GM13977 (cell line): ENCODE data around the gene ANO4.
"Not testable (repeated sequence)": the region's sequence is repeated elsewhere in the genome, so short reads cannot be mapped to it uniquely, and the experiment has no call there.

Experiments
- DNase-seq: peaks from one replicate; pipeline ENCODE4 v3.0.0; 2012; ENCODE audit warnings: low spot score
- in situ Hi-C: fragments of 300-500 bp; cut with MboI; formaldehyde crosslinking; loops from one replicate; pipeline ENCODE4 v1.12.0; 2022; ENCODE audit warnings: low sequenced_read_pairs, low pct_unique_long_range_greater_than_20kb, mixed read lengths, inconsistent platforms; ENCODE audit not compliant: unreplicated experiment
- TF ChIP-seq, protein P1 (sequence below): IDR thresholded peaks from 2 replicates; pipeline ENCODE4 v1.5.1; 2012; ENCODE audit warnings: mild to moderate bottlenecking, control low read depth; ENCODE audit not compliant: insufficient read depth; ENCODE audit errors: extremely low read depth, missing control alignments

Gene ANO4

DNA sequence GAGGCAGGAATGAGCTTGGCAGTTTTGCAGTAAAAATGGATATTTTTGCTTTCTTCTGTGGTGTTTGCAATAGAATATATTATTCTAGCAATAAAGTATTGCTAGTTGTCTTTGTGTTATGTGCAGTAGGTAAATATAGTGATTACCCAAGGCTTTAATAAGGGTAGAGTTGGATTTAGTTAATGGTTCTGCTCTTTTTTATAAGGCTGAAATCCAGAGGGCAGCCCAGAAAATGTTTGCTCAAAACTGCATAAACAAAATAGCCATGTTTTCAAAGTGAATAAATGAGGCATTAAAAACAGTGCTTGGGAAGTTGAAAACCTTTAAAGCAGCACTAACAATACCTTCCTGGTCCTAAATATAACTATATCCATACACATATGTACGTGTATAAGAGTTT lies 253.1 kb downstream of the ANO4 start:
- TF ChIP-seq, protein P1, sequence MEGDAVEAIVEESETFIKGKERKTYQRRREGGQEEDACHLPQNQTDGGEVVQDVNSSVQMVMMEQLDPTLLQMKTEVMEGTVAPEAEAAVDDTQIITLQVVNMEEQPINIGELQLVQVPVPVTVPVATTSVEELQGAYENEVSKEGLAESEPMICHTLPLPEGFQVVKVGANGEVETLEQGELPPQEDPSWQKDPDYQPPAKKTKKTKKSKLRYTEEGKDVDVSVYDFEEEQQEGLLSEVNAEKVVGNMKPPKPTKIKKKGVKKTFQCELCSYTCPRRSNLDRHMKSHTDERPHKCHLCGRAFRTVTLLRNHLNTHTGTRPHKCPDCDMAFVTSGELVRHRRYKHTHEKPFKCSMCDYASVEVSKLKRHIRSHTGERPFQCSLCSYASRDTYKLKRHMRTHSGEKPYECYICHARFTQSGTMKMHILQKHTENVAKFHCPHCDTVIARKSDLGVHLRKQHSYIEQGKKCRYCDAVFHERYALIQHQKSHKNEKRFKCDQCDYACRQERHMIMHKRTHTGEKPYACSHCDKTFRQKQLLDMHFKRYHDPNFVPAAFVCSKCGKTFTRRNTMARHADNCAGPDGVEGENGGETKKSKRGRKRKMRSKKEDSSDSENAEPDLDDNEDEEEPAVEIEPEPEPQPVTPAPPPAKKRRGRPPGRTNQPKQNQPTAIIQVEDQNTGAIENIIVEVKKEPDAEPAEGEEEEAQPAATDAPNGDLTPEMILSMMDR: no peak
- in situ Hi-C loops: no loop called here
- no peak for DNase-seq

DNA sequence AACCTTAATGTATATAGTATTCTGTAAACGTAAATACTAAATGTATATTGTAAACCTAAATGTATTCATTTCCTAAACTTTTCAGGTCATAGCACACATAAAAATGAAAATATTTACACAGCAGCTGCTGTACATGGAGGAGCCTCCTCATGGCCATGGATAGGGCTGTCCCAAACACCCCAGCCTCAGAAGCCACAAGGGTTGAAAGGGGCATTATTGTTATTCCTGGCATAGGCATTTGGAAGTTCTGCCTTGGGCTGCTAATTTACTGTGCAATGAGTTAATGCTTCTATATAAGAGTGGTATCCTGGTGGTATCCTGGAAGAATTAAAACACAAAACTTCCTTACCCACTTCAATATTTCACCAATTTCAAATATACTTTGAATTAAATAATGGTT lies 256.1 kb downstream of the ANO4 start:
- DNase-seq: no peak
- in situ Hi-C loops: no loop called here
- TF ChIP-seq, protein P1: no peak

DNA sequence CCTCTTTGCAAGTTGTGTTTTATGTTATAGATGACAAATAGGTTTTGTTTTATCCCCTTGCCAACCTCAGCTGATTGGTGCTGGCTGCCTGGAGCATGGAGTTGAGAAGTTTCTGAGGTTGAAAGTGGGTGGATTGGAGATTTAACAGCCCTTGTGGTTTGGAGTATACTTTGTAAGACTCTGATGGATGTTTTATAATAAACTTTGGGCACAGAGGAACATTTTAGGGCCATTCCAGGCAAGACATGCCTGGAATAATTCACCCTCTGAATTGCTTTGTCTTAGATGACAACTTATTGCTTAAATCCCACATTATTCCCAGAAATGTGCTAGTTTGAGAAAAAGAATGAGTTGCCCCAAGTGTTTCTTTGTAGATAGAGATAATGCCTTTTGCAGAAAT lies 256.6 kb downstream of the ANO4 start:
- DNase-seq: no peak
- in situ Hi-C loops: no loop called here
- TF ChIP-seq, protein P1: no peak

- no peak for DNase-seq
- in situ Hi-C loops: no loop called here
- TF ChIP-seq, protein P1: no peak
Measured at GRCh38 chr12:101051901-101052550, 257.4 kb downstream of the ANO4 start.

DNA sequence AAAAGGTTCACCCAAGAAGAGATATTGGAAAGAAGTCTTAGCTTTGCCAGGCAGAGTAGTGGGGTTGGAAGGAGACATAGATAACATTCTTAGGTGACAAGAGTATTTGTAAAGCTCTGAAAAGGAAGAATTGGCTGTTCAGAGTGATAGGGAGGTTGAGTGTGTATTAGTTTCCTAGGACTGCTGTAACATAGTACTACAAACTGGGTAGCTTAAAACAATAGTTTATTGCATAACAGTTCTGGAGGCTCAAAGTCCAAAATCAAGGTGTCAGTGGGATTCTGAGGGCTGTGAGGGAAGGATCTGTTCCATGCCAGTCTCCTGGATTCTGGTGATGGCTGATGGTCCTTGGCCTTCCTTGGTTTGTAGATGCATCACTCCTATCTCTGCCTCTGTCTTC lies 258.6 kb downstream of the ANO4 start:
- DNase-seq: no peak
- in situ Hi-C loops: no loop called here
- TF ChIP-seq, protein P1: no peak

DNA sequence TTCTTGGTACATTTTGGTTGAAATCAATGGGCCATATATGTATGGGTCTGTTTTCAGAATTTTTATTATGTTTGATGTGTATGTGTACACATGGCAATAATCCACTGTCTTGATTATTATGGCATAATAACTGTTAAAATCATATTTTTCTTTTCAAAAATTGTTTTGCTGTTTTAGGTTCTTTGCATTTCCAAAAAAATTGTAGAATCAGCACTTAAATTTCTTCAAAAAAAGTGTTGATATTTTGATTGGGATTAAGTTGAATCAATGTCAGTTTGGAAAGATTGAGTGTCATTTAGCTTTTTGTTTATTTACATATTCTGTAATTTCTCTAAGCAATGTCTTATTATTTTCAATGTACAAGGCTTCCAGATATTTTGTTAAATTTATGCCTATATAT lies 261.4 kb downstream of the ANO4 start:
- in situ Hi-C loops: no loop called here
- TF ChIP-seq, protein P1: no peak
- DNase-seq: no peak

GRCh38 chr12:101062508-101062907 lies 267.9 kb downstream of the ANO4 start:
- DNase-seq, in situ Hi-C loops: not testable (repeated sequence)
